Measurements from ENCODE around the gene NLRP6.
"Not testable (repeated sequence)": the region's sequence is repeated elsewhere in the genome, so short reads cannot be mapped to it uniquely, and the experiment has no call there.

The NLRP6 gene

GRCh38 chr11:331358-332060 lies 53.3 kb downstream of the NLRP6 start:
- POLR2A ChIA-PET, result interaction anchor here (1.4 kb wide), 1 partner anchor 8 kb away, joined by 3 read pairs; no protein-coding TSS in a partner anchor
- DNase-seq (ENCODE audit: extremely low spot score), result no peak
- CTCF ChIA-PET, result no interaction called here
- no peak for TF ChIP-seq FOXA1 (IDR thresholded peaks at IDR 0.05)
- TF ChIP-seq ZNF384 (IDR thresholded peaks at IDR 0.05), result no peak
- no peak for TF ChIP-seq TARDBP (IDR thresholded peaks at IDR 0.05)

- TF ChIP-seq NFRKB (IDR thresholded peaks at IDR 0.05), result no peak
- no peak for TF ChIP-seq PKNOX1 (IDR thresholded peaks at IDR 0.05)
- no peak for TF ChIP-seq SP1 (IDR thresholded peaks at IDR 0.05)
- TF ChIP-seq ZNF384 (IDR thresholded peaks at IDR 0.05), result no peak
- no peak for TF ChIP-seq FOXA1 (IDR thresholded peaks at IDR 0.05)
- TF ChIP-seq L3MBTL2 (conservative IDR thresholded peaks at IDR 0.05), result no peak
- TF ChIP-seq SUZ12 (IDR thresholded peaks at IDR 0.05), result no peak
- no peak for TF ChIP-seq ELF4 (IDR thresholded peaks at IDR 0.05)
- POLR2A ChIA-PET, result no interaction called here
- CTCF ChIA-PET, result no interaction called here
- no peak for DNase-seq (ENCODE audit: extremely low spot score)
Measured at GRCh38 chr11:332651-333480, 54.7 kb downstream of the NLRP6 start.

DNA sequence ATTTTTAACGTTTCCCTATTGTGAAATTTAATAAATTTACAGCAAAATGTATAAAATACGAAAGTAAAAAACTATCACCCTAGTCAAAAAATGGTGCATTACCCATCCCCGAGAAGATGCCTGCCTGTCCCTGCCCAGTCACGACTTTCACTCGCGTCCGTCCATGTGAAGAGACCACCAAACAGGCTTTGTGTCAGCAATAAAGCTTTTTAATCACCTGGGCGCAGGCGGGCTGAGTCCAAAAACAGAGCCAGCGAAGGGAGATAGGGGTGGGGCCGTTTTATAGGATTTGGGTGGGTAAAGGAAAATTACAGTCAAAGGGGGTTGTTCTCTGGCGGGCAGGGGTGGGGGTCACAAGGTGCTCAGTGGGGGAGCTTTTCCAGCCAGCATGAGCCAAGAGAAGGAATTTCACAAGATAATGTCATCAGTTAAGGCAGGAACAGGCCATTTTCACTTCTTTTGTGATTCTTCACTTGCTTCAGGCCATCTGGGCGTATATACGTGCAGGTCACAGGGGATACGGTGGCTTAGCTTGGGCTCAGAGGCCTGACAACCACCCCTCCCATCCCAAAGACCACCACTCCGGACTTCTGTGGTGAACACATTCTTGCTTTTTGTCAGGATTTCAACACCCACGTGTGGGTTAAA lies 55.5 kb downstream of the NLRP6 start:
- POLR2A ChIA-PET, result interaction anchor here (0.8 kb wide), 1 partner anchor 22 kb away, joined by 3 read pairs; no protein-coding TSS in a partner anchor
- CTCF ChIA-PET; DNase-seq (ENCODE audit: extremely low spot score): not testable (repeated sequence)

GRCh38 chr11:334264-334994 lies 56.2 kb downstream of the NLRP6 start:
- TF ChIP-seq ZNF384 (IDR thresholded peaks at IDR 0.05), result no peak
- TF ChIP-seq LEF1 (IDR thresholded peaks at IDR 0.05; ENCODE audit: borderline replicate concordance), result no peak
- no peak for TF ChIP-seq SUZ12 (IDR thresholded peaks at IDR 0.05)
- no peak for TF ChIP-seq BHLHE40 (IDR thresholded peaks at IDR 0.05; ENCODE audit: borderline replicate concordance)
- no peak for TF ChIP-seq L3MBTL2 (conservative IDR thresholded peaks at IDR 0.05)
- TF ChIP-seq ELF4 (IDR thresholded peaks at IDR 0.05), result no peak
- no peak for TF ChIP-seq HDGF (IDR thresholded peaks at IDR 0.05; ENCODE audit: borderline replicate concordance)
- no peak for TF ChIP-seq FOXK2 (IDR thresholded peaks at IDR 0.05)
- no peak for TF ChIP-seq ARNT (IDR thresholded peaks at IDR 0.05)
- DNase-seq (ENCODE audit: extremely low spot score), result no peak
- CTCF ChIA-PET, result no interaction called here
- POLR2A ChIA-PET, result interaction anchor here (0.8 kb wide), 1 partner anchor 21 kb away, joined by 3 read pairs; no protein-coding TSS in a partner anchor

Measured in HEK293T (cell line).